Osteocyte (in vitro differentiated cells): Measurements from ENCODE around the gene PNPLA1. TPM values are rescaled to one million over a fixed set of nuclear protein-coding genes. Genes with fewer than 3 reads are reported as not detected.

Experiments
- DNase-seq: peaks from one replicate; pipeline ENCODE4 v3.0.0; 2021; ENCODE audit warnings: mixed read lengths; ENCODE audit not compliant: unreplicated experiment; ENCODE audit errors: extremely low spot score
- H3K27ac Mint-ChIP-seq: one replicate; pipeline ENCODE4 v1.8.0; 2021; ENCODE audit warnings: mild to moderate bottlenecking, mixed read lengths; ENCODE audit not compliant: unreplicated experiment
- H3K27me3 Mint-ChIP-seq: one replicate; pipeline ENCODE4 v1.8.0; 2021; ENCODE audit warnings: mixed read lengths; ENCODE audit not compliant: unreplicated experiment
- H3K36me3 Mint-ChIP-seq: one replicate; pipeline ENCODE4 v1.8.0; 2021; ENCODE audit warnings: mixed read lengths; ENCODE audit not compliant: unreplicated experiment
- H3K4me1 Mint-ChIP-seq: one replicate; pipeline ENCODE4 v1.8.0; 2021; ENCODE audit warnings: mixed read lengths; ENCODE audit not compliant: unreplicated experiment
- H3K4me3 Mint-ChIP-seq: one replicate; pipeline ENCODE4 v1.8.0; 2021; ENCODE audit warnings: mild to moderate bottlenecking, moderate library complexity, mixed read lengths; ENCODE audit not compliant: unreplicated experiment
- H3K9me3 Mint-ChIP-seq: one replicate; pipeline ENCODE4 v1.8.0; 2021; ENCODE audit warnings: mixed read lengths; ENCODE audit not compliant: unreplicated experiment
- CTCF ChIP-seq: fragments of 200-600 bp; sonication (generic); IDR thresholded peaks from 2 replicates; pipeline ENCODE4 v1.5.0; 2021; ENCODE audit warnings: antibody characterized with exemption, mild to moderate bottlenecking, moderate library complexity
- total RNA-seq: library from RNA; stranded (reverse); gene quantifications from 2 replicates; pipeline ENCODE4 v1.2.1, GENCODE V29; 2021

Gene PNPLA1
- total RNA-seq, 1 donor from 2014 or later: not detected

GRCh38 chr6:36347621-36348020 is 77.8 kb downstream of the PNPLA1 start:
- no peak overlapping the region for H3K27ac Mint-ChIP-seq
- no peak overlapping the region for H3K4me3 Mint-ChIP-seq
- H3K9me3 Mint-ChIP-seq: no peaks in the 10 kb centered on the region
- no peak for DNase-seq
- peaks cover 4% of the 10 kb centered on the region for H3K4me1 Mint-ChIP-seq
- no peak for TF ChIP-seq CTCF
- peaks cover 14% of the 10 kb centered on the region for H3K27me3 Mint-ChIP-seq
- no peaks in the 10 kb centered on the region for H3K36me3 Mint-ChIP-seq

DNA sequence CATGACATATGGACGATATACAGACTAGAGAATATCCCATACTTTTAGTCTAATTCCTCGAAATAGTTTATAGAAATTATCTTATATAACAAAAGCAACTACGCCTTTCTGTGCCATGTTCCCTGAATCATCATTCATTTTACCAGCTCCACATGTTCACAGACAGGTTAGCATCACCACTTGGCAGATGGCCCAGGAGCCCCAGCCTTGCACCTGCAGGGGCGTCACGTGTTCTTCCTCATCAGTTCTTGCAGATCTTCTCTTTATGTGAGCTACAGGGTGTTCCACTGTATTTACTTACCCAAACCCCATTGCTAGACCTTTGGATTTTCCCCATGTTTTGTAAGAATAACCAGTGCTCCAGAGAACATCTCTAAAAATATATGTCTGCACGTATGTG is 79.4 kb downstream of the PNPLA1 start:
- H3K9me3 Mint-ChIP-seq: peaks cover 7% of the 10 kb centered on the region
- H3K36me3 Mint-ChIP-seq: no peaks in the 10 kb centered on the region
- H3K4me3 Mint-ChIP-seq: no peak overlapping the region
- H3K4me1 Mint-ChIP-seq: peaks cover 4% of the 10 kb centered on the region
- H3K27me3 Mint-ChIP-seq: peaks cover 19% of the 10 kb centered on the region
- no peak for DNase-seq
- no peak overlapping the region for H3K27ac Mint-ChIP-seq
- no peak for TF ChIP-seq CTCF

GRCh38 chr6:36350082-36350481 is 80.2 kb downstream of the PNPLA1 start:
- H3K27me3 Mint-ChIP-seq: peaks cover 26% of the 10 kb centered on the region
- TF ChIP-seq CTCF: no peak
- H3K27ac Mint-ChIP-seq: no peak overlapping the region
- H3K4me1 Mint-ChIP-seq: peaks cover 4% of the 10 kb centered on the region
- no peaks in the 10 kb centered on the region for H3K36me3 Mint-ChIP-seq
- no peak overlapping the region for H3K4me3 Mint-ChIP-seq
- DNase-seq: no peak
- H3K9me3 Mint-ChIP-seq: peaks cover 7% of the 10 kb centered on the region

DNA sequence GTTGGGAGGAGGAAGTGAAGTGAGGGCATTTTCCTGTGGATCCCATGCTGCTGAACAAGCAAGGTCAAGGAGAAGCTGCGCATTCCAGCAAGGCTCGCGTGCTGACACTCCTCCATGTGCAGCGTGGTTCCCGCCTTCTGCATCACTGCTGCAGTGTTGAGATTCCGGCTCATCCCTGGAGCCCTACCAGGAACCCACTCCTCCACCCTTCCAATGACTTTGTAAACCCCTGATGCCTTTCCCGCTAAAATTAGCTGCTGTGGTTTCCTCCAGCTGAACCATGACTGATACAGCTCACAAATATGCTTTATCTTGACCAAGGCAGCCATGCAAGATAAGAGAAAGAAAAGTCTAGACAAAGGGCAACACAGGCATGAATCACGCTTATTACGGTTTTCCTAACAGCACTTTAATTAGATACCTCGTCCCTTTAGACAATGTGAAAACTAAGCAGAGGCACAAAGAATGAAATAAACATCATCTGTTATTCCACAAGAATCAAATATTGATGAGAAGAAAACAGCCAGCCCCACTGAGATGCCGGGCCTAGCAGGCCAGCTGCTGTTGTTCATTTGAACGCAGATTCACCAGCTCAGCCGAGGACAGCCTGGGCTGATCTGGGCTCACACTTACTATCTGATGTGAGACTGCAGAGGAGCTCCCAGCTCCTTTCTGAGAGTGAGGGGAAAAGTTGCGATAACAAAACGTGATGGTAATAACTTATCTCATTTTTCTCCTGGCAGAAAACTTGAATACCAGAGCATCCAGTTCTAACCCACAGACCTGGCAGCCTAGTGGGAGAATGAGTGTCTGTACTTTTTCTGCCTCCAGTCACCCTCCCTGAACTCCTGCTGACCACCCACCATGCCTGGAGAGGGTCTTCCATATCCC is 81.1 kb downstream of the PNPLA1 start:
- Mint-ChIP-seq H3K4me3 (no peak overlapping the region), H3K27me3 (peaks cover 31% of the 10 kb centered on the region), H3K36me3 (no peaks in the 10 kb centered on the region), H3K27ac (no peak overlapping the region), H3K9me3 (peaks cover 7% of the 10 kb centered on the region), H3K4me1 (peaks cover 4% of the 10 kb centered on the region)
- no peak for TF ChIP-seq CTCF
- no peak for DNase-seq

GRCh38 chr6:36352477-36353157 is 82.8 kb downstream of the PNPLA1 start:
- H3K4me3 Mint-ChIP-seq: no peak overlapping the region
- H3K4me1 Mint-ChIP-seq: no peaks in the 10 kb centered on the region
- H3K27ac Mint-ChIP-seq: no peak overlapping the region
- DNase-seq: no peak
- H3K36me3 Mint-ChIP-seq: no peaks in the 10 kb centered on the region
- no peak for TF ChIP-seq CTCF
- peaks cover 35% of the 10 kb centered on the region for H3K27me3 Mint-ChIP-seq
- peaks cover 7% of the 10 kb centered on the region for H3K9me3 Mint-ChIP-seq
